Activated CD4-positive, alpha-beta T cell treated with anti-CD3 and anti-CD28 coated beads, Interleukin-2, amount 10 ng/mL, durations not matched to agents 24 days and 14 days (primary cell): ENCODE data around the gene CFAP298. TPM values are rescaled to one million over a fixed set of nuclear protein-coding genes. Genes with fewer than 3 reads are reported as not detected.

Experiments used
- total RNA-seq: library from RNA; stranded (reverse); gene quantifications from 2 replicates; pipeline ENCODE4 v1.2.3, GENCODE V29; 2022

The CFAP298 gene
- total RNA-seq, 1 donor from 2014 or later, result 57.6 TPM

Other genes starting within 250 kb of the CFAP298 start
- 39.2 and 41.7 TPM in 2 replicates for gene URB1, start 219.4 kb downstream of the CFAP298 start, total RNA-seq
- 6.0 and 8.2 TPM in 2 replicates for gene EVA1C, start 199.7 kb downstream of the CFAP298 start, total RNA-seq
- 0.58 and 1.1 TPM in 2 replicates for gene TCP10L, start 26.9 kb downstream of the CFAP298 start, total RNA-seq
- 11.3 and 12.6 TPM in 2 replicates for gene SYNJ1, start 115.6 kb upstream of the CFAP298 start, total RNA-seq
- gene PAXBP1, start 159.4 kb upstream of the CFAP298 start, total RNA-seq, result 60.5 and 65.4 TPM in 2 replicates